GM12891 (cell line): ENCODE measurements around the gene NECAB3.

Source experiments
- DNase-seq: peaks from one replicate; pipeline ENCODE4 v3.0.0; 2011; ENCODE audit warnings: low spot score; ENCODE audit not compliant: insufficient read length
- FAIRE-seq: peaks from 2 replicates; lab custom pipeline; 2011; peaks lifted over from hg19 to GRCh38; lab: Jason Lieb, UNC
- PAX5 ChIP-seq: IDR thresholded peaks from 2 replicates; pipeline ENCODE4 v1.6.1; 2011; ENCODE audit warnings: low read length, moderate library complexity, mild to moderate bottlenecking; ENCODE audit not compliant: insufficient read depth, severe bottlenecking
- POLR2A ChIP-seq: IDR thresholded peaks from 2 replicates; pipeline ENCODE4 v1.6.1; 2011; ENCODE audit warnings: low read depth, low read length, control low read depth
- POLR2AphosphoS5 ChIP-seq: IDR thresholded peaks from 2 replicates; pipeline ENCODE4 v1.6.1; 2011; ENCODE audit warnings: low read depth, low read length, control low read depth
- POU2F2 ChIP-seq: IDR thresholded peaks from 2 replicates; pipeline ENCODE4 v1.6.1; 2011; ENCODE audit warnings: low read depth, mild to moderate bottlenecking, control low read depth, low read length, moderate library complexity
- SPI1 ChIP-seq: IDR thresholded peaks from 2 replicates; pipeline ENCODE4 v1.6.1; 2011; ENCODE audit warnings: low read depth, low read length, control low read depth
- TAF1 ChIP-seq: IDR thresholded peaks from 2 replicates; pipeline ENCODE4 v1.6.1; 2011; ENCODE audit warnings: low read depth, low read length, control low read depth

Gene NECAB3

GRCh38 chr20:33679758-33680485 lies 5.7 kb upstream of the NECAB3 start:
- TF ChIP-seq POU2F2 = 0 out of 2 replicates have a peak, but pooled peaks have one; percentile 52
- TF ChIP-seq POLR2A = 0 out of 2 replicates have a peak, but pooled peaks have one; percentile 20
- TF ChIP-seq SPI1 = no peak
- TF ChIP-seq TAF1 = no peak
- TF ChIP-seq POLR2AphosphoS5 = peak; percentile 51; the same call in 1 of the 2 replicates
- peak; percentile 83 for FAIRE-seq

GRCh38 chr20:33677991-33678702 lies 3.9 kb upstream of the NECAB3 start:
- TF ChIP-seq TAF1 (no peak), POU2F2 (no peak), POLR2AphosphoS5 (no peak), PAX5 (no peak), SPI1 (no peak), POLR2A (no peak)
- no peak for FAIRE-seq

More at GRCh38 chr20:33679758-33680485, 5.7 kb upstream of the NECAB3 start:
- DNase-seq = peak; percentile 78

GRCh38 chr20:33676652-33677645 lies 2.7 kb upstream of the NECAB3 start:
- FAIRE-seq (no peak), DNase-seq (no peak)
- TF ChIP-seq TAF1 (no peak), PAX5 (no peak), POLR2AphosphoS5 (no peak), POLR2A (no peak), POU2F2 (no peak), SPI1 (no peak)

More at GRCh38 chr20:33677991-33678702, 3.9 kb upstream of the NECAB3 start:
- DNase-seq = no peak

- no peak for DNase-seq
- TF ChIP-seq TAF1 (no peak), POLR2A (no peak), POLR2AphosphoS5 (no peak), SPI1 (no peak), POU2F2 (no peak), PAX5 (no peak)
- FAIRE-seq = no peak
Measured at GRCh38 chr20:33676121-33676520, 1.9 kb upstream of the NECAB3 start.

- no peak for TF ChIP-seq POLR2AphosphoS5
- TF ChIP-seq SPI1 = no peak
- no peak for TF ChIP-seq POU2F2
- TF ChIP-seq POLR2A = no peak
- TF ChIP-seq PAX5 = no peak
- TF ChIP-seq TAF1 = no peak
- FAIRE-seq (no peak), DNase-seq (no peak)
Measured at GRCh38 chr20:33675136-33675959, 1.1 kb upstream of the NECAB3 start.

GRCh38 chr20:33673410-33674293 lies 576 bp downstream of the NECAB3 start:
- DNase-seq = peak; percentile 71
- FAIRE-seq = no peak

GRCh38 chr20:33673114-33673409 lies 1.2 kb downstream of the NECAB3 start:
- DNase-seq = no peak
- no peak for TF ChIP-seq TAF1
- no peak for TF ChIP-seq SPI1
- TF ChIP-seq POLR2A = no peak
- no peak for TF ChIP-seq POU2F2
- TF ChIP-seq POLR2AphosphoS5 = no peak
- no peak for FAIRE-seq

More at GRCh38 chr20:33673410-33674293, 576 bp downstream of the NECAB3 start:
- no peak for TF ChIP-seq POLR2A
- TF ChIP-seq POU2F2 = no peak
- TF ChIP-seq TAF1 = no peak
